ENCODE measurements around the gene INTS6L. TPM values are rescaled to one million over a fixed set of nuclear protein-coding genes. Genes with fewer than 3 reads are reported as not detected.
"Not testable (repeated sequence)": the region's sequence is repeated elsewhere in the genome, so short reads cannot be mapped to it uniquely, and the experiment has no call there.

Gene INTS6L
- total RNA-seq, 4 donors from 2014 or later = 4.9 to 11.0 (median 7.7) TPM

GRCh38 chrX:135595543-135595942 is 75.1 kb downstream of the INTS6L start:
- 73 to 80% methylated on average over 1 of the region's 1 CpG for WGBS, 2 donors
- intact Hi-C loops (cut with DNase I) = no loop called here

GRCh38 chrX:135596495-135596894 is 76.0 kb downstream of the INTS6L start:
- 63 to 73% methylated on average over 8 to 12 of the region's 18 CpGs for WGBS, 2 donors
- Histone ChIP-seq H3K4me3 (replicated peaks in 1 of 3) (no peak overlapping the region), H3K4me1 (no peaks in the 10 kb centered on the region), H3K27ac (no peak overlapping the region), H3K36me3 (no peaks in the 10 kb centered on the region), H3K9me3 (no peaks in the 10 kb centered on the region), H3K27me3 (no peaks in the 10 kb centered on the region)
- intact Hi-C loops (cut with DNase I) = no loop called here
- peak; percentile 7 to 40 for DNase-seq
- TF ChIP-seq POLR2A (IDR thresholded peaks at IDR 0.05) (no peak), CTCF (IDR thresholded peaks at IDR 0.05) (peak in 3 of 6 experiments; percentile 21 to 42 (median 24))

More at GRCh38 chrX:135595543-135595942, 75.1 kb downstream of the INTS6L start:
- no peaks in the 10 kb centered on the region for H3K4me1 ChIP-seq
- H3K27me3 ChIP-seq = no peaks in the 10 kb centered on the region
- H3K4me3 ChIP-seq (replicated peaks in 1 of 3) = no peak overlapping the region
- H3K27ac ChIP-seq = no peak overlapping the region
- TF ChIP-seq CTCF (IDR thresholded peaks at IDR 0.05) = no peak
- no peak for TF ChIP-seq POLR2A (IDR thresholded peaks at IDR 0.05)
- H3K36me3 ChIP-seq = no peaks in the 10 kb centered on the region
- DNase-seq = no peak
- no peaks in the 10 kb centered on the region for H3K9me3 ChIP-seq

GRCh38 chrX:135605906-135606305 is 85.4 kb downstream of the INTS6L start:
- Histone ChIP-seq H3K4me1 (no peaks in the 10 kb centered on the region), H3K36me3 (no peaks in the 10 kb centered on the region), H3K4me3 (replicated peaks in 1 of 3) (no peak overlapping the region), H3K9me3 (no peaks in the 10 kb centered on the region), H3K27ac (no peak overlapping the region), H3K27me3 (no peaks in the 10 kb centered on the region)
- DNase-seq = no peak
- WGBS, 2 donors = 65 to 67% methylated on average over 6 of the region's 6 CpGs
- intact Hi-C loops (cut with DNase I) = no loop called here
- TF ChIP-seq CTCF (IDR thresholded peaks at IDR 0.05) = no peak
- TF ChIP-seq POLR2A (IDR thresholded peaks at IDR 0.05) = no peak

- H3K27me3 ChIP-seq; H3K4me1 ChIP-seq; intact Hi-C loops (cut with DNase I); H3K36me3 ChIP-seq; H3K27ac ChIP-seq; DNase-seq; H3K4me3 ChIP-seq (replicated peaks in 1 of 3); H3K9me3 ChIP-seq: not testable (repeated sequence)
- WGBS, 2 donors = 85 to 88% methylated on average over 4 of the region's 7 CpGs
Measured at GRCh38 chrX:135624408-135625204, 104.1 kb downstream of the INTS6L start.

GRCh38 chrX:135625995-135626394 is 105.5 kb downstream of the INTS6L start:
- peak in 1 of 6 experiments; percentile 16 for TF ChIP-seq CTCF (IDR thresholded peaks at IDR 0.05)
- no peak for TF ChIP-seq POLR2A (IDR thresholded peaks at IDR 0.05)
- Histone ChIP-seq H3K27me3 (no peaks in the 10 kb centered on the region), H3K4me3 (replicated peaks in 1 of 3) (no peak overlapping the region), H3K4me1 (no peaks in the 10 kb centered on the region), H3K36me3 (no peaks in the 10 kb centered on the region), H3K27ac (no peak overlapping the region), H3K9me3 (no peaks in the 10 kb centered on the region)
- intact Hi-C loops (cut with DNase I) = no loop called here
- DNase-seq = no peak
- 87 to 88% methylated on average over 5 to 6 of the region's 6 CpGs for WGBS, 2 donors
